NCI-H774 (cell line): ENCODE results near the gene NFIA.

ENCODE experiments used
- DNase-seq: peaks from one replicate; lab custom pipeline; 2025; lab: John Stamatoyannopoulos, UW

Gene NFIA

DNA sequence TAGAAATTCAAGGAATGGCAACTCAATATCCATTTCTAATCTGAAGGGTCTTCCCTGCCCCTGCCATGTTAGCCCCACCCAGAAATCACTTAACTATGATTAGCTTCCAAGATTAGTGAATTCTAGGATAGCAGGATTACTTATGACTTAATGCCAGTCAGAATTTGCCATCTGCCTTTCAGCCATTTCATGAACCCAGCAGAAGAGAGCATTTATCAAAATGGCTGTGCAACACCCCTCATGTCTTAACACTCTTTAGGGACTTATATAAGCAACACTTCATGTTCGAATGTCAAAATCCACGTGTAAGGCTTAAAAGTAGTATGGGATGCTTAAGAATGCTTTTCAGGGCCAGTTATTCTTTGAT lies 288.5 kb downstream of the NFIA start:
- DNase-seq: no peak

DNA sequence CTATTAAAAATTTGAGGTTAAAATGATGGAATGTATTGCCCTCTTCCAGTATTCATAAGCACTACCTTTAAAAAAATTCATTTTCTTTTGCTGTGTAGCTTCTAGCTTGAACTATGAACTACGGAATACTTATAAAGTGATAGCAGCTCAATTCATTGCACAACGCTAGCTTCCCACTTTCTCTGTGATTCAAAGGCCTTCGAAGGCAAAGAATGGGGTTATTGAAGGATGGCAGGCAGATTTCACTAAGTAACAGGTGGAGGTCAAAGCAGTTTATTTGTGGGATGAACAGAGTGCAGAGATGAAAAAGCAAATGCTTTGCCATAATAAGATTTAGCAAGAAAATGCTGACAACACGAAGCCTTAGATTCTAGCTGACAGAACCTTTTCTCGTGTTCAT lies 290.6 kb downstream of the NFIA start:
- DNase-seq: no peak

DNA sequence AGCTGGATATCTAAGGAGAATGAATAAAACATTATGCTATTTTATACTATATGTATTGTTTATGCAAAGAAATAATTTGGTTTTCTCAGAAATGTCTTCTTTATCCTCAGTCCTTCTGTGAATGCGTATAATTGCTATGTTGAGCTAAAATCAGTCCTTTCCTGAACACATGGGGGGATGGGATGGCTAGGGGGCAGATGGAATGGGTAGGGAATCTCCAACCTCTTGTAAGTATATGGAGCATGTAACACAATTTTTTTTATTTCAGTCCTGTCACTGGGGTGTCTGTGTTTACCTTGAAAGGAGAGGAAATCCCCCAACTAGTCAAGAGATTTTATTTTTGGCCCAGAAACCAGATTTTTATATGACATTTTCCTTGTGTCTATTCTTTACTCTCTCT lies 291.8 kb downstream of the NFIA start:
- no peak for DNase-seq

DNA sequence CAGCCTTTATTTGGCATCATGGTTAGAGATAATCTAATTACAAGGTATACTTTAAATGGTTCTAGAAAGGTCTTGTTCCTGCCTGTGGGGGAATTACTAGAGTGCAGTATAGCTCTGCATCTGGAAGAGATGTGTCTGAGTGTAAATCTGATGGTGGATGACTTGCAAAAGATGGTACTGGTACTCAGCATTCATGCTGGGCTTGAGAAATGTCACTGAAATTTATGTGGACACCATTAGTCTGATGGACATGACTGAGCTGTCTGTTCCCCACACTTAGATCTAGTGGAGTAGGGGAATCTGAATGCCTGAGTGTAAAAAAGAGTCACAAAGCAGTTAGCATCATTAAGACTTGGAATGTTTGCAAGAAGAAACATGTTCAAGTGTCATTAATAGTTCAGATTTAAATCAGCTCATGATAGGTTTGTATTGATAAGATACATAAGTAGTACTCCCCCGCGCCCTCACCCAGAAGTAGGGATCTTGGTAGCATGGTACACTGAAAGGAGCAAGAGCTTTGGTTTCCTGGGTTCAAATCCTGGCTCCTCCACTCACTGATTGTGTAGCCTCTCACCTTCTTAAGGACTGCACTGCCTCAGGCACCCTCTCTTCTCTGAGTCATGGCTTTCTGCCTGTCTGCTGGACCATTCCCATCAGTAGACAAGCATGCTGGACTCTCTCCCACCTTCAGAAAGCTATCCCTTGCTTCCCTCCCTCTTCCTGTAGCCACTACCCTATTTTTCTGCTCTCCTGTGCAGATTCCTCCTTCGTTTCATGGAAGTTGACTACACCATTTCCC lies 292.9 kb downstream of the NFIA start:
- DNase-seq: no peak

DNA sequence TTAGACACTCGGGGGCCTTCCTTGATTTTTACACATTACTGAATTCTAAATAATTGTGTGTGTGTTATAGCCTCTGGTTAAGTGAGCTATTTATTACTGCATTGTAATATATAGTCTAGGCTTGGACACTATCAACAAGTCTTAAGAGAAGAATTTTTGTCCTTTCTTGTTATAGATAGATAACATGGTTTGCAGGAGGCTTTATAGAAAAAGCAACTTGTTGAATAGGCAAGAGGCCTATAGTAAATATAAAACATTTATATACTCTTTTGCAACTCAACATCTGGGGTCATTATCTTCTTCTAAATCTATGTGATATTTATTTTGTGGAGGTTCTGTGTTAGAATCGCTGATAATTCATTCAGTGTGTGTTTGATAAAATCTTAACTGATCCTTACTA lies 293.8 kb downstream of the NFIA start:
- DNase-seq: no peak

DNA sequence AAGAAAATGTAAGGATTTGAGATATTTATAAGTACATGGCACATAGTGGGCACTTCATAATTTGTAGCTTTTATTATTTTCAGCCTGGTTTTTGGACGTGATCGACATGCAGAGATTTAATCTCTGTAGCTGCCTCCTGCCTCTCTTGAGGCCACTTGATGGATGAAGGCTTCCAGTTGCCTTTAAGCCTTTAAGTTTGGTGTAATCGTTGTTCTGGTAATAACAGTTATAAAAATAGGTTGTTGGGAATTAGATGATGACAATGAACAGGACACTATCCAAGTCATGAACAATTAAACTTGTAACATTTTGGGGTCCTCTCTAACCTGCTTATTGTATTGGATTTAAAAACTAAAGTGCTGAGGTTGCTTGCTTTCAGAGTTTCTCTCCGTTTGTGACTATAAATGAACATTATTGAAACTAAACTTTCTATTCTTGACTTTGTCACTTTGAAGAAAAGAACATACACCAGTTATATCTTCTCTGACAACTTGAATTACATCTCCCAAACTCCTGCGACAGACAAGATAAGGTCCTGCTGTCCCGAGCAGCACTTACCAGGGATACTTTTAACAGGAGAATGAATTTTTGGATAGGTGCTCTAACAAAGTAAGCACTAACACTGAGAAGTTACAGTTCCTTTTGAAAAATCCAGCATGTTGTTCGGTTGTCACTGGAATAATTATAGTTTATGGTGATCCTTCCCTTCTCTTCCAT lies 295.0 kb downstream of the NFIA start:
- no peak for DNase-seq

DNA sequence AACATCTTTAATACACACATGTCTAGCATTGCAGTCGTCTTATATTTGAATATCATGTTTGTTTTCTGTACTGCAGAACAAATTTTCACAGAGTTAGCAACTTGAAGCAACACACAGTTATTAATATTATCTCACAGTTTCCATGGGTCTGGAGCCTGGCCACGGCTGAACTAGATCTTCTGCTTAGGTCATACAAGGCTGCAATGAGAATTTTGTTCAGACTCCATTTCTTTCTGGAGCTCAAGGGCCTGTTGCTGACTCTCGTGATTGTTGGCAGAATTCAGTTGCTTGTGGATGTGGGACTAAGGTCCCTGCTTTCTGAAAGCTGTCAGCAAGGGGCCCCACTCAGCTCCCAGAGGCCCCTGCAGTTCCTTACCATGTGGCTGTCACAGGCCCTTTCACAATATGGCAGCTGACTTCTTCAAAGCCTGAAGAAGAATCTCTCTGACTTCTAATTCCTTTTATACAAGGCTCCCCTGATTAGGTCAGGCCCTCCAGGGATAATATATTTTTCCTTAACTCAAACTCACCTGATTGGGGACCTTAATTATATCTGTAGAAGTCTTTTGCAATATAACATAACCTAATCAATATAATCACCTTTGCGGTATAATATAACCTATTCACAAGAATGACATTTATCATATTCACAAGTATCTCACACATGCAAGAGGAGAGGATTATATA lies 296.3 kb downstream of the NFIA start:
- no peak for DNase-seq

DNA sequence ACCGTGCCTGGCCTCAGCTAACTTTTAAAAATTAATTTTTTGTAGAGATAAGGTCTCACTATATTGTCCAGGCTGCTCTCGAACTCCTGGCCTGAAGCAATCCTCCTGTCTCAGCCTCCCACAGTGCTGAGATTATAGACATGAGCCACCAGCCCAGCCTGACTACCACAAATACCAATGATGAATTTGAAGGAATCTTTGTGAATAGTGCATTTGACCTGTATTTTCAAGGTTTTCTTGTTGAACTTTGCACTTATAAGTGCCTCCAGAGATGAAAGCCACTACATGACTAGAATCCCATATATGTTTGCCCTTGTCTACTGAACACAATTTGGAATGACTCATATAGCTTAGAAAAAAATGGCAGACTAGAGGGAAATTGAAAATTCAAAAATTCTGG lies 297.3 kb downstream of the NFIA start:
- no peak for DNase-seq

DNA sequence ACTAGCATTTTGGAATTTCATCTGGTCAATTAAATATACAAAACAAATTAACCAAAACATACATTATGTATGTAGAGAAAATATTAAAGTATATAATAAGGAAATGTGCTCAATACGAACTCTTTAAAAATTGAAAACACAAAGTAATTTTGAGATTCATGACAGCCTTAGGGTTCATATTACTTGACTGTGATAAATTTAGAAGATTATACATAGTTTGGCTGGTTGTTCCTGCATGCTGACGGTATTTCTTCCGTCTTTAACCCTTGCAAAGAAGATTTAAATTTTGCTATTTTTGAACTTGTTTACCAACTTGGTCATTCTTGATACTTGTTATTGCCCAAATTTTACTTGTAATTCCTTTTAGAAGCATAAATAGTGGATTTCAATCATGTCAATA lies 298.2 kb downstream of the NFIA start:
- DNase-seq: no peak

DNA sequence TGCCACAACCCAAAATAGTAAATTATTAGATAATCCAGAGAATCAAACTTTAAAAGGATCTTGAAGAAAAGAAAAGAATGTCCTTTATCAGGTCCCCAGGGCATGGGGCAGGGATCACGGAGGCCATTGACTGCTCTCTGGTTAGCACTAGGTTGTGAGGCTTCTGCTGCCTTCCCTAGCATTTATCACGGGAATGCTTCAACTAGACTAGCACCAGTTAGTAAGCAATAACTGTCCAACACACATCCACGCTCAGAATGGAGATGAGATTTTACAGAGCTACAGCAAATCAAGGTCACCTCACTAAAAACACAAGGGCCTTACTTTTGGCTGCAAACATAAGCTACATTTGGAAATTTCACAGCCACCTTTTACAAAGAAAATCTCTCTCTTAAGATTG lies 304.0 kb downstream of the NFIA start:
- no peak for DNase-seq

DNA sequence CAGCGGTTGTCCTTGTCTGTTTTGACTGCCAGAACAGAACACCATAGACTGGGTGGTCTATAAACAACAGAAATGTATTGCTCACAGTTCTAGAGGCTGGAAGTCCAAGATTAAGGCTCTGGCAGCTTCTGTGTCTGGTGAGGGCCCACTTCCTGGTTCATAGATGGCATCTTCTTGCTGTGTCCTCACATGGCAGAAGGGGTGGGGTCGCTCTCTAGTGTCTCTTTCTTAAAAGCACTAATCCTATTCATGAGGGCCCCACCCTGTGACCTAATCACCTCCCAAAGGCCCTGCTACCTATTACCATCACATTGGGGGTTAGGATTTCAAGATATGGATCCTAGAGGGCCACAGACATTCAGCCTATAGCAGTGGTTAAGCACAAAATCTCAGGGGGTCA lies 304.4 kb downstream of the NFIA start:
- DNase-seq: no peak

DNA sequence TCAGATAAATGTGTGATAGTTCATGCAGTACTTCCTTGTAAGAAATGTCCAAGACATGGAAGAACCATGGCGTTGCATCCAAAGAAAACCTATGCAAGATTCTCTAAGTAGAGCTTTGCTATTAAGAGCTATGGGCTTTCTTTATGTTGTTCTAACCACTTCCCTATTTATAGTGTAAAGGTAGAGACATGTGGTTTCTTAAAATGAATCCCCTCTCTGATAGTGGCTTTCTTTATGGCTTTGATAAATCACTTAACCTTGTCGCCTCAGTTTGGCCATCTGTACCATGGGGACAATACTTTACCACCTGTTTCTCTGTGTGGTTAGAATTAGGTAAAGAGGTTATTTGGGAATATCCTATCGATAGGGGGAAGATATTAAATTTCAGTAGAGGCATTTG lies 305.5 kb downstream of the NFIA start:
- DNase-seq: no peak

DNA sequence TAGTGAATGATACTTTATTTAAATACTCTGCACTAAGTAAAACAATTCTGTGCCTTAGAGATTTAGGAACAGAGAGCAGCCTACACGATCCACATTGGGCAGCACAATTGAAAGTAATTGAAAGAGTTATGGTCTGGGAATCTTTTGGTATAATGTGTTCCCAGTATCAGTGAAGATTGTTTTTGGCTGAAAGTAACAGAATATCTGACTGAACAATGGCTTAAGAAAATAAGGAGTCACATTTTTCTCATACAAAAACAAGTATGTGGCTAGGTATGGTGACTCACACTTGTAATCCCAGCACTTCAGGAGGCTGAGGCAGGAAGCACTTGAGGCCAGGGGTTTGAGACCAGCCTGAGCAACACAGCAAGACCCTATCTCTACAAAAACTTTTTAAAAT lies 306.2 kb downstream of the NFIA start:
- DNase-seq: no peak

DNA sequence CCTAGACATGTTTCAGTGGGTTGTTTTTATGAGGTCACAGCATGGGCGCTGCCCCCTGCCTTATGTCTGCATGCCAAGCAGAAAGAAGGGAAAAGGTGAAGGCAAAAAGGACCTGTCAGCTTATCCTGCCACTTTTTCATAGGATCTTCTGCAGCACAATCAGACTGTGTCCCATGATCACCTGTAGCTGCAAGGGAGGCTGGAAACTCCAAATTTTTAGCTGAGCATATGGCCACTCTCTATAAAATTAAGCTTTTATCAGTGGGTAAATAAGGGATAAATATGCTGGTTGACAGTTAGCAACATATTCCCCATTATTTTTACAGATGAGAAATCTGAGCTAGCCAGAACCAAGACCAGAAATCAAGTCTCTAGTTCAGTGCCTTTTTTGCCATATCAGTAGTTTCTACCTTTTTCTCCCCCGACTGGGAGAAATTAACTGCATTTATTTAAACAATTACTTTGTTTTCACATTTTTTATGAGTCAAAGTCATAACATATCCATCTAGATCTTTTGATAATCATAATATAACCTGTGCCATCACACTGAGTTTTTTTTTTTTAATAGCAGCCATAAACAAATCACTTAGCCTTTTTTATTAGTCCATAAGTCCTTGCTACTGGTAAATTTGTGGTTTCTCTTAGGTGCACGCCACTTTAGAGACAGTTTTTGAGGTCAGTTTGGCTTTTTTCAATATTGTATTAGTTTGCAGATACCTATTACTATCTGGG lies 307.0 kb downstream of the NFIA start:
- no peak for DNase-seq

DNA sequence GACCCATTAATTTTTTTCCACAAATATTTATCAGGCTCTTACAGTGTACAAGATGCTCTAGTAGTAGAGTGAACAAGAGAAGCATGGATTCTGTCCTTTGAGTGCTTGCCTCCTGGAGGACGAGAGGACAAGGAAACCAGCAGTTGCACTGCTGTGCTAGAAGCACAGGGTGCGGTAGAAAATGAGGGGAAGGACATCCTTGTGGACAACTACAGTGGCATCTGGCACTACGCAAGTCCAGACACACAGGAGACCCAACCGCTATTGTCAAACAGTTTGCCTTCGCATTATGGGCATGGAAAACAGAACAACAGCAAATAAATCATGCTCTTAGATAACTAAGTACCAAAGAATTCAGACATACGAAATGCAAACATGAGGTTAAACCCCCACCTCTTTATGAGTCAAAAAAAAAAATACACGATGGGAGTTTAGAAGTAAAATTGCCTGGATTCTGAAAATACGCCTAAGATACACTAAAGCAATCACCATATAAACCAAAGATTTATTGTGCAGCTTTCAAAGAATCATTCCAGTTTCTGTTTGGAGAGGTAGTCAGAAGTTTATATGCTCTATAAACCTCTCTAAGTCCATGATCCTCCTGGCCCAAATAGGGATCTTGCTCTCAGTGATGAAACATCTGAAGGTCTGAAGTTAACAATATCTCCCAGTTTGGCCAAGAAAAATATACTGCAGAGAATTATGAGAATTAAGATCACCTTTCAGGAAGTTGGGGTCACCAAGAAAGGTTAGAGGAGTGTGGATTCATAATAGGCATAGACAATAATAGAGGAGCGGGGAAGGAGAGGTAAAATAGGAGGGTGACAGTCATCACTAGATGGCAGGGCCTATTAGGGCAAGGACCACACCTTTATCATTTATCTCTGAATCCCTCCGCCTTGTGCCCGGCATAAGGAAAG lies 307.8 kb downstream of the NFIA start:
- DNase-seq: no peak

DNA sequence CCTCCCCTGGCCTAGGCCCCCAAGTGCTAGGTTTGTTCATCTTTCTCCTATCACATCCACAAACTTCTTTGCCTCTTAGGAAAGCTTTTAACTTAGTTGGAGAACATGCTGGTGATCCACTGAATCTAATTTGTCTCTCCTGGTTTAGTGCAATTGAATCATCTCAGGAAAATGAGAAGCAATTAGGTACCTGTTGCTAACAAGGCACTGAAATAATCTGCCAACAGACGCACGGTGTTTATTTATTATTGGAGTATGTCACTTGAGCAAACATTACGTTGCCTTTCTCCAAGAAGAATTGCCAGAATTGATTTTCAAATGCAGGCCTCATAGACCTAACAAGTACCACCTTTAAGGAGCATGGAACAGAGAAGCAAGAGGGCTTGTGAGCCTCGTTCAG lies 309.4 kb downstream of the NFIA start:
- peak; percentile 32 for DNase-seq

DNA sequence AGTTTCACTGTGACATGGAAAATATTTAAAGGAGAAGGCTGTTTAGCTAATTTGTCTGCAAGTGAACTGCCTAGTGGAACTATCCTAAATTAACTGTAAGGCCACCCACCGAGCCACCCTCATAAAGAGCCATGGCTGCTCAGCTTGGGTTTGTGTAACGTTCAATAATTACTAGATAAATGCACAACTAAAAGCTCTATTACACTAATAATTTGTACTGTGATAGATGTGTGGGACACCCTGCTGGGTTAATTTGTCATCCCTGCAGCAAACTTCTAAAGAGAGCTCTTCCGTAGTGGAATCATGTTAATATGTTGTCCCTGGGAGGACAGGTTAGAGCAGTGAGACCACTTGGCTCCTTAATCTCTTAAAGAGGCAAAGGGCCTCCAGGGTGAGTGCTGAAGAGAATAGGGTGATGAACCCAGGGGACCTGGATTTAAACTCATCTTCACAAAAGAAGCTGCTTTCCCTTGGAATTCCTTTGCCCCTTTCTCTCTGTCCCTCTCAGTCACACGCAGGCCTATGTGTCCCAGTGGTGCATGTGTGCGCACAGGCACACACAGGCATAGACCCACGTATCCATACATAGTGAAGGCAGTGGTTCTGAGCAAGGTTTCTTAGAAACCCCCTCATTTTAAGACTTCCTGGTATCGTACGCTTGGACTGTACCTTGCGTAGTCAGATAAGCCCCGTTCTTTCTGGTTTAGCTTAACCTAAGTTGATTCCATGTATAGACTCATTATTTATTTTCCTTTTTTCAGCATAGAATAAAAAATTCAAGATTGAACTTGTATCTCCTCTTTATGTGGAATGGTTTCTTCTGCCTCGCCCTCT lies 310.3 kb downstream of the NFIA start:
- DNase-seq: peak; percentile 10

DNA sequence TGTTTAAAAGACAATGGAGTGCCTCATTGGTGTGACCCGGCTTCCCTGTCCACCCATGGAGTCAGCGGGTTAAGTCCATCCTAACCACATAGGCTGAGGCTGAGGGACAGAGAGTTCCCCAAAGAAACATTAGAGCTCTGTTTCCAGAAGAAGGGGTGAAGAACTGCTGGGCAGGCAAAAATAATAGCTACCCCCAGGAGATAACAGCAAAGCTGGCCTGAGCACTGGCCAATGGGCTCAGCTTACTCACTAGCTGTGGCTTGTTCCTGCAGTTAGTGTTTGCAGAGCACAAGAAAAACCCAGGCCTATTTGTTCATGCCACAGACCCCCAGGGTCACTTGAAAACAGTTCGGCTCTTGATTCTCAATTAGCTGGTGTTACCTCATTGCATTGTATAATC lies 311.2 kb downstream of the NFIA start:
- DNase-seq: no peak

DNA sequence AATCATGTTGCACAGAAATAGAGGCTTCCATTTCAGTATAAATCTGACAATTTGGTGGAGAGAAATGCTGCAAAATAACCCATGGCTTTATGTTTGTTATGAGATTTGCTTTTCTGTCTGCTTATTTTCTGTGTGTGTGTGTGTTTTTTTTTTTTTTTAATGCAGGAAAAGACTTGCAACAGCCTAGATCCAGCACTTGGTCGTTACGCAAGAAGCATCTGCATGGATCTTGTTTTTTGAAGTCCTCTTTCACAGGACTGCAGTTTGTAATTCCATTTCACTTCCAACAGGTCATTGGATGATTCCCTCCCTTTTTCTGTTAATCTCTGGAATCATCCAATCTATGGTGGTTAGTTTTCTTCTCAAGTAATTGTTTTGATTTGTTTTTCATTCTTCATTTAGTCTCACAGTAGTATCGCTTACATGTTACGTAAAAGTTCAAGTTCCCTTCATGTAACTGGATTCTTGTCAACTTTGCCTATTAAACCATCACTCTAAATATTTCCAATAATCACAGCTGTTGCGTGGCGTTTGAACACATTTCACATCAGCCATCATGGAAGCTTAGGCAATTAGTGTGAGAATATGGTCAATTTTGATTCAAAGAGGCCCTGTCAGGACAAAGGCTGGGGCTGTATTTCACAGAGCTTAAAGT lies 312.9 kb downstream of the NFIA start:
- DNase-seq: no peak

DNA sequence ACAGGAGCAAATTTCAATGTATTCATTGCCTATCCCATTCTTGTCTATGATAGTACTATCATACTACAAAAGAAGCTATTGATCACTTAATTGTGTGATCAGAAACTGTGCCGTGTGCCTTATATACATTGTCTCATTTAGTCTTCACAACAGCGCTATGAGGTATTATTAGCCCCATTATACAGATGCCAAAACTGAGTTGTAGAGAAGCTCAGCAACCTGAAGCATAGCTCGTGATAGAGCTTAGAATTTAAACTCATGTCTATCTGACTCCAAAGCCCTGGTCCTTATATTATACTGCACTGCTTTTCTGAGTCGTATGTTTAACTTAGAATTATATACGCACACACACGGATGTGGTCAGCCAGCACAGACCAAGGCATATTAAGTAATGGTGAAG lies 315.1 kb downstream of the NFIA start:
- DNase-seq: no peak
